ENCODE measurements around the gene CINP. TPM values are rescaled to one million over a fixed set of nuclear protein-coding genes. Genes with fewer than 3 reads are reported as not detected.

CINP gene
- total and polyA plus RNA-seq, 4 donors: 25.1 to 34.6 (median 30.2) TPM

- Histone ChIP-seq H3K4me1 (ENCODE audit: control insufficient read depth in 4 of 4, insufficient read depth in 4 of 4, low read length in 3 of 4) (no peaks in the 10 kb centered on the region), H3K4me3 (ENCODE audit: low read depth in 1 of 3, low read length in 3 of 3) (no peak overlapping the region), H3K9ac (ENCODE audit: low read depth in 1 of 2, low read length in 2 of 2) (no peak overlapping the region), H3K27ac (ENCODE audit: low read depth in 1 of 2, low read length in 2 of 2) (no peak overlapping the region), H3K9me3 (ENCODE audit: control insufficient read depth in 4 of 4, low read length in 3 of 4) (no peaks in the 10 kb centered on the region), H3K27me3 (ENCODE audit: control insufficient read depth in 4 of 4, insufficient read depth in 4 of 4, low read length in 3 of 4) (no peaks in the 10 kb centered on the region), H3K36me3 (ENCODE audit: control insufficient read depth in 4 of 4, insufficient read depth in 3 of 4, low read depth in 1 of 4, low read length in 3 of 4) (peaks cover 16 to 69% (median 50%) of the 10 kb centered on the region in 4 donors)
- no peak for DNase-seq (ENCODE audit: low spot score)
- 82% methylated on average over 8 of the region's 8 CpGs for WGBS
- TF ChIP-seq JUND (IDR thresholded peaks at IDR 0.05) (no peak), REST (IDR thresholded peaks at IDR 0.05) (no peak), EGR1 (IDR thresholded peaks at IDR 0.05; ENCODE audit: low read depth in 2 of 2) (no peak), HNF4A (conservative IDR thresholded peaks at IDR 0.05) (no peak), YY1 (IDR thresholded peaks at IDR 0.05) (no peak), RXRA (IDR thresholded peaks at IDR 0.05) (no peak), ZBTB33 (IDR thresholded peaks at IDR 0.05) (no peak), FOXA2 (IDR thresholded peaks at IDR 0.05) (no peak), ATF3 (IDR thresholded peaks at IDR 0.05) (no peak), NR2F2 (IDR thresholded peaks at IDR 0.05) (no peak), MAX (IDR thresholded peaks at IDR 0.05) (no peak), FOXA1 (IDR thresholded peaks at IDR 0.05) (no peak), GABPA (IDR thresholded peaks at IDR 0.05 in 1 of 2, conservative IDR thresholded peaks at IDR 0.05 in 1 of 2) (no peak), CTCF (IDR thresholded peaks at IDR 0.05; ENCODE audit: low read depth, low read length, missing input control) (no peak), TAF1 (conservative IDR thresholded peaks at IDR 0.05) (no peak), HNF4G (IDR thresholded peaks at IDR 0.05) (no peak), SP1 (IDR thresholded peaks at IDR 0.05) (no peak)
Measured at GRCh38 chr14:102353126-102353619, 9.5 kb downstream of the CINP start.

Measured in liver (tissue), 9 donors.